HepG2 (cell line): ENCODE results near the gene DUSP2. TPM values are rescaled to one million over a fixed set of nuclear protein-coding genes. Genes with fewer than 3 reads are reported as not detected.

Source experiments
- ATAC-seq: fragments of 200-7000 bp; cut with Tn5 transposase; 3 replicates; pipeline ENCODE4 v1.9.1; 2020; ENCODE audit warnings: mild to moderate bottlenecking, moderate library complexity
- BruUV-seq: library from RNA; stranded (reverse); fragments of 400-500 nt; replicated peaks from 2 replicates; lab custom pipeline; 2021; lab: Mats Ljungman, UMichigan
- CTCF ChIA-PET: fragments of 300-600 bp; formaldehyde crosslinking; extraction: SDS; loops from one replicate; lab custom pipeline; 2021; ENCODE audit warnings: low total read pairs, inconsistent platforms, low intra/inter-chr PET ratio; lab: Yijun Ruan, JAX
- POLR2A ChIA-PET: fragments of 350-600 bp; sonication (Branson Sonifier 250); formaldehyde crosslinking; loops from one replicate; lab custom pipeline; 2020; ENCODE audit warnings: antibody characterized with exemption, inconsistent platforms; lab: Yijun Ruan, JAX
- DNase-seq: peaks from one replicate; pipeline ENCODE4 v3.0.0-alpha.2; 2015; ENCODE audit warnings: low spot score
- FAIRE-seq: peaks from 3 replicates; lab custom pipeline; 2011; peaks lifted over from hg19 to GRCh38; lab: Jason Lieb, UNC
- H2AFZ ChIP-seq: one replicate; pipeline ENCODE4 v1.6.1; 2011; ENCODE audit warnings: low read length, inconsistent platforms
- H3K27ac ChIP-seq: fragments of 300-600 bp; 3 replicates; pipeline ENCODE4 v1.8.0; 2011; ENCODE audit warnings: mixed run types, mild to moderate bottlenecking, mixed read lengths, low read length, inconsistent platforms; ENCODE audit not compliant: insufficient read depth; ENCODE audit errors: extremely low read length
- H3K27me3 ChIP-seq, 2 experiments: fragments of 200-600 bp in 1 of 2; 2 replicates in 1 of 2; 3 replicates in 1 of 2; pipeline versions ENCODE4 v1.6.0 to v1.8.0; 2011; ENCODE audit warnings: low read length in 2 of 2, mild to moderate bottlenecking in 2 of 2, moderate library complexity in 2 of 2, inconsistent platforms in 1 of 2; ENCODE audit not compliant: insufficient read depth in 2 of 2, control insufficient read depth in 1 of 2
- H3K36me3 ChIP-seq, 2 experiments: fragments of 200-600 bp in 1 of 2; replicated peaks in 1 of 2; 2 replicates in 1 of 2; 3 replicates in 1 of 2; pipeline versions ENCODE4 v1.5.1 to v1.8.0; 2011; ENCODE audit warnings: low read length in 2 of 2, inconsistent platforms in 1 of 2; ENCODE audit not compliant: insufficient read depth in 2 of 2, control insufficient read depth in 1 of 2
- H3K4me1 ChIP-seq: 2 replicates; pipeline ENCODE4 v1.5.1; 2012; ENCODE audit warnings: low read length, inconsistent platforms; ENCODE audit not compliant: insufficient read depth
- H3K4me2 ChIP-seq: 2 replicates; pipeline ENCODE4 v1.6.0; 2011; ENCODE audit warnings: low read depth, low read length, inconsistent platforms
- H3K4me3 ChIP-seq, 3 experiments: fragments of 200-600 bp in 1 of 3; sonication (generic), shearing (Covaris generic) in 1 of 3; replicated peaks in 1 of 3; 2 replicates each; pipeline ENCODE4 v1.5.1; 2011 to 2016; ENCODE audit warnings: low read length in 3 of 3, inconsistent platforms in 2 of 3, low read depth in 2 of 3, mild to moderate bottlenecking in 2 of 3, control low read depth in 1 of 3, mixed read lengths in 1 of 3; ENCODE audit not compliant: insufficient read depth in 1 of 3
- H3K79me2 ChIP-seq: one replicate; pipeline ENCODE4 v1.6.1; 2011; ENCODE audit warnings: low read length, inconsistent platforms; ENCODE audit not compliant: insufficient read depth
- H3K9ac ChIP-seq: 2 replicates; pipeline ENCODE4 v1.6.0; 2011; ENCODE audit warnings: mild to moderate bottlenecking, low read depth, low read length, inconsistent platforms; ENCODE audit not compliant: insufficient read depth
- H3K9me3 ChIP-seq: 2 replicates; pipeline ENCODE4 v1.5.1; 2012; ENCODE audit warnings: mild to moderate bottlenecking, low read length
- H4K20me1 ChIP-seq: 2 replicates; pipeline ENCODE4 v1.6.0; 2011; ENCODE audit warnings: inconsistent platforms, mild to moderate bottlenecking, low read length, moderate library complexity; ENCODE audit not compliant: insufficient read depth
- ARNTL ChIP-seq: sonication (generic); formaldehyde crosslinking; IDR thresholded peaks from 2 replicates; pipeline ENCODE4 v1.4.0; 2020; ENCODE audit warnings: mild to moderate bottlenecking, missing genetic modification reagents
- CENPT ChIP-seq: sonication (generic); formaldehyde crosslinking; IDR thresholded peaks from 2 replicates; pipeline ENCODE4 v1.8.0; 2022; ENCODE audit warnings: low read depth, mild to moderate bottlenecking, moderate library complexity, missing genetic modification reagents
- HNF4A ChIP-seq: sonication (generic); formaldehyde crosslinking; IDR thresholded peaks from 2 replicates; pipeline ENCODE4 v1.4.0; 2020; ENCODE audit warnings: missing genetic modification reagents
- KMT2A ChIP-seq: sonication (generic); formaldehyde crosslinking; IDR thresholded peaks from 2 replicates; pipeline ENCODE4 v1.4.0; 2020; ENCODE audit warnings: missing genetic modification reagents
- MTA3 ChIP-seq: sonication (generic); formaldehyde crosslinking; IDR thresholded peaks from 2 replicates; pipeline ENCODE4 v1.4.0; 2020; ENCODE audit warnings: missing genetic modification reagents
- POGZ ChIP-seq: sonication (generic); formaldehyde crosslinking; IDR thresholded peaks from 2 replicates; pipeline ENCODE4 v1.4.0; 2020; ENCODE audit warnings: mild to moderate bottlenecking, missing genetic modification reagents
- SRSF9 ChIP-seq: fragments of 200-400 bp; formaldehyde crosslinking; IDR thresholded peaks from 2 replicates; pipeline ENCODE4 v1.6.1; 2018; ENCODE audit warnings: borderline replicate concordance, mild to moderate bottlenecking, low read depth, low read length; ENCODE audit not compliant: insufficient read depth, poor library complexity, severe bottlenecking
- SRY ChIP-seq: sonication (generic); formaldehyde crosslinking; IDR thresholded peaks from 2 replicates; pipeline ENCODE4 v1.8.0; 2022; ENCODE audit warnings: mild to moderate bottlenecking, missing genetic modification reagents
- ZC3H13 ChIP-seq: sonication (generic); formaldehyde crosslinking; IDR thresholded peaks from 2 replicates; pipeline ENCODE4 v1.8.1; 2023; ENCODE audit warnings: mild to moderate bottlenecking, missing genetic modification reagents, moderate library complexity
- ZNF160 ChIP-seq: sonication (generic); formaldehyde crosslinking; IDR thresholded peaks from 2 replicates; pipeline ENCODE4 v1.8.0; 2022; ENCODE audit warnings: mild to moderate bottlenecking, inconsistent platforms, missing genetic modification reagents
- ZNF441 ChIP-seq: sonication (generic); formaldehyde crosslinking; IDR thresholded peaks from 2 replicates; pipeline ENCODE4 v1.7.0; 2021; ENCODE audit warnings: missing genetic modification reagents, borderline replicate concordance
- ZNF670 ChIP-seq: sonication (generic); formaldehyde crosslinking; IDR thresholded peaks from 2 replicates; pipeline ENCODE4 v1.8.0; 2022; ENCODE audit warnings: mild to moderate bottlenecking, missing genetic modification reagents, borderline replicate concordance
- WGBS: methylation state at CpG from one replicate; pipeline ENCODE4 v1.1.6; 2017; ENCODE audit warnings: low lambda C conversion rate; 5-methylcytosine and 5-hydroxymethylcytosine counted together
- in situ Hi-C: cut with HindIII; loops from 2 replicates; pipeline ENCODE4 v1.10.0; 2017; ENCODE audit warnings: low pct_unique_long_range_greater_than_20kb; ENCODE audit not compliant: extremely low pct_ligation_motif_present
- intact Hi-C: fragments of 100-400 bp; cut with micrococcal nuclease; formaldehyde crosslinking; loops from one replicate; pipeline ENCODE4 v1.10.0; 2022; ENCODE audit not compliant: unreplicated experiment
- polyA plus RNA-seq, 8 experiments: library from polyadenylated mRNA; depleted of rRNA in 3 of 8; stranded (reverse) in 7 of 8; unstranded in 1 of 8; fragments of >200 nt; fragmentation: Illumina TruSeq in 4 of 8; extraction: Trizol in 4 of 8; gene quantifications; 2 replicates each; pipeline versions ENCODE4 v1.2.1 to v1.2.3, GENCODE V29; 2011 to 2016; ENCODE audit warnings: low read depth in 4 of 8, missing spikeins in 1 of 8, mixed read lengths in 1 of 8; ENCODE audit not compliant: insufficient read depth in 1 of 8
- total RNA-seq, 5 experiments: library from RNA; depleted of rRNA; stranded (reverse); fragments of >200 nt; fragmentation: Illumina TruSeq; extraction: Trizol; gene quantifications; 2 replicates each; pipeline ENCODE4 v1.2.3, GENCODE V29; 2016; ENCODE audit warnings: low read depth in 1 of 5
- TF ChIP-seq, protein P1 (sequence below): sonication (generic); formaldehyde crosslinking; IDR thresholded peaks from 2 replicates; pipeline ENCODE4 v1.5.0; 2020; ENCODE audit warnings: missing genetic modification reagents
- TF ChIP-seq, protein P2 (sequence below): sonication (generic); formaldehyde crosslinking; IDR thresholded peaks from 2 replicates; pipeline ENCODE4 v1.4.0; 2020; ENCODE audit warnings: low read depth, missing genetic modification reagents
- TF ChIP-seq, protein P3 (sequence below): sonication (generic); formaldehyde crosslinking; IDR thresholded peaks from 2 replicates; pipeline ENCODE4 v1.8.1; 2023; ENCODE audit warnings: missing genetic modification reagents, mild to moderate bottlenecking, borderline replicate concordance
- TF ChIP-seq, protein P4 (sequence below): sonication (generic); formaldehyde crosslinking; IDR thresholded peaks from 2 replicates; pipeline ENCODE4 v1.4.0; 2020; ENCODE audit warnings: missing genetic modification reagents, mild to moderate bottlenecking, borderline replicate concordance

Gene DUSP2
- total and polyA plus RNA-seq, 2 of the 13 experiments (the other 11 are each of a cell fraction or from before 2014, with no cell fraction given), result not detected

DNA sequence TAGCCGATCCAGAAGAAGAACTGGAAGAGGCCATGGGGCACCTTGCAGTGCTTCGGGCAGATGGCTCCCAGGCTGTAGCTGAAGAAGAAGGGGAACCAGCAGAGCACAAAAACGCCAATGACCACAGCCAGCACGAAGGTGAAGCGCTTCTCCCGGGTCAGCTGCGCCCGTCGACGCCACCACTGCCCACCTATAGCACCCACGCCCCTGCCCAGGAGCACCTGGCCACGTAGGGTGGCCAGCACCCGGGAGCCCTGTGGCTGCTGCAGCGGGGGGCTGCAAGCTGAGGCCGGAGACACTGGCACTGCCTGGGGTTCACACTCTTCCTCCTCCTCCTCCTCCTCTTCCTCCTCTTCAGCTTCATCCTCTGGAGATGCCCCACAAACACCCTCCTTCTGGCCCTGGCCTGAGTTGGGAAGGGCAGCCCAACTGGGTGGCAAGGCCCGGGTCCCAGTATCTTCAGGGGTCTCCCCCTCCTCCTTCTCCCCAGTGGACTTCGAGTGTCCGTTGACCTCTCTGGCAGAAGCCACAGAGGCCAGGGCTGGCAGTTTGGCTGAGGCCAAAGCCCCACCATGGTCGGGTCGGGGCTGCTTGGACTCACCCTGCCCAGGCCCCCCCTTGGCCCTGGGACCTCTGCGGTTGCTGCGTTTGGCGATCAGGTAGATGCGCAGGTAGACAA is 30.2 kb downstream of the DUSP2 start:
- Histone ChIP-seq H3K79me2 (no peaks in the 10 kb centered on the region), H3K9ac (no peak overlapping the region), H3K27ac (no peak overlapping the region), H3K4me2 (no peak overlapping the region), H4K20me1 (no peaks in the 10 kb centered on the region), H3K4me3 (no peak overlapping the region), H3K36me3 (no peaks in the 10 kb centered on the region), H3K27me3 (peaks cover 22 to 51% of the 10 kb centered on the region in 2 experiments; a peak in 4 of 5 replicates), H2AFZ (no peak overlapping the region), H3K4me1 (0 out of 2 replicates have a peak, but pooled peaks cover 5% of the 10 kb centered on the region), H3K9me3 (no peaks in the 10 kb centered on the region)
- intact Hi-C loops, result loop anchor here (10.0 kb wide), 2 partner anchors 50 to 90 kb away; no protein-coding TSS in a partner anchor
- FAIRE-seq (no peak), ATAC-seq (no peak), DNase-seq (no peak)
- POLR2A ChIA-PET, result no interaction called here
- in situ Hi-C loops, result loop anchor here (25.0 kb wide), 2 partner anchors 103 to 278 kb away; no protein-coding TSS in a partner anchor
- BruUV-seq, result no TSS peak
- WGBS, result 68% methylated on average over 21 of the region's 24 CpGs
- CTCF ChIA-PET, result no interaction called here
- no peak for TF ChIP-seq POGZ (CRISPR knock-in tag)
- no peak for TF ChIP-seq SRY
- TF ChIP-seq, protein P1, sequence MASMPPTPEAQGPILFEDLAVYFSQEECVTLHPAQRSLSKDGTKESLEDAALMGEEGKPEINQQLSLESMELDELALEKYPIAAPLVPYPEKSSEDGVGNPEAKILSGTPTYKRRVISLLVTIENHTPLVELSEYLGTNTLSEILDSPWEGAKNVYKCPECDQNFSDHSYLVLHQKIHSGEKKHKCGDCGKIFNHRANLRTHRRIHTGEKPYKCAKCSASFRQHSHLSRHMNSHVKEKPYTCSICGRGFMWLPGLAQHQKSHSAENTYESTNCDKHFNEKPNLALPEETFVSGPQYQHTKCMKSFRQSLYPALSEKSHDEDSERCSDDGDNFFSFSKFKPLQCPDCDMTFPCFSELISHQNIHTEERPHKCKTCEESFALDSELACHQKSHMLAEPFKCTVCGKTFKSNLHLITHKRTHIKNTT (CRISPR knock-in tag), result no peak
- TF ChIP-seq ZNF670 (CRISPR knock-in tag), result no peak
- no peak for TF ChIP-seq ZNF160 (CRISPR knock-in tag)
- TF ChIP-seq, protein P2, sequence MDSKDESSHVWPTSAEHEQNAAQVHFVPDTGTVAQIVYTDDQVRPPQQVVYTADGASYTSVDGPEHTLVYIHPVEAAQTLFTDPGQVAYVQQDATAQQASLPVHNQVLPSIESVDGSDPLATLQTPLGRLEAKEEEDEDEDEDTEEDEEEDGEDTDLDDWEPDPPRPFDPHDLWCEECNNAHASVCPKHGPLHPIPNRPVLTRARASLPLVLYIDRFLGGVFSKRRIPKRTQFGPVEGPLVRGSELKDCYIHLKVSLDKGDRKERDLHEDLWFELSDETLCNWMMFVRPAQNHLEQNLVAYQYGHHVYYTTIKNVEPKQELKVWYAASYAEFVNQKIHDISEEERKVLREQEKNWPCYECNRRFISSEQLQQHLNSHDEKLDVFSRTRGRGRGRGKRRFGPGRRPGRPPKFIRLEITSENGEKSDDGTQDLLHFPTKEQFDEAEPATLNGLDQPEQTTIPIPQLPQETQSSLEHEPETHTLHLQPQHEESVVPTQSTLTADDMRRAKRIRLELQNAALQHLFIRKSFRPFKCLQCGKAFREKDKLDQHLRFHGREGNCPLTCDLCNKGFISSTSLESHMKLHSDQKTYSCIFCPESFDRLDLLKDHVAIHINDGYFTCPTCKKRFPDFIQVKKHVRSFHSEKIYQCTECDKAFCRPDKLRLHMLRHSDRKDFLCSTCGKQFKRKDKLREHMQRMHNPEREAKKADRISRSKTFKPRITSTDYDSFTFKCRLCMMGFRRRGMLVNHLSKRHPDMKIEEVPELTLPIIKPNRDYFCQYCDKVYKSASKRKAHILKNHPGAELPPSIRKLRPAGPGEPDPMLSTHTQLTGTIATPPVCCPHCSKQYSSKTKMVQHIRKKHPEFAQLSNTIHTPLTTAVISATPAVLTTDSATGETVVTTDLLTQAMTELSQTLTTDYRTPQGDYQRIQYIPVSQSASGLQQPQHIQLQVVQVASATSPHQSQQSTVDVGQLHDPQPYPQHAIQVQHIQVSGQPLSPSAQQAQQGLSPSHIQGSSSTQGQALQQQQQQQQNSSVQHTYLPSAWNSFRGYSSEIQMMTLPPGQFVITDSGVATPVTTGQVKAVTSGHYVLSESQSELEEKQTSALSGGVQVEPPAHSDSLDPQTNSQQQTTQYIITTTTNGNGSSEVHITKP (CRISPR knock-in tag), result no peak
- no peak for TF ChIP-seq KMT2A
- no peak for TF ChIP-seq ZNF441 (CRISPR knock-in tag)
- no peak for TF ChIP-seq CENPT (CRISPR knock-in tag)
- TF ChIP-seq, protein P3, sequence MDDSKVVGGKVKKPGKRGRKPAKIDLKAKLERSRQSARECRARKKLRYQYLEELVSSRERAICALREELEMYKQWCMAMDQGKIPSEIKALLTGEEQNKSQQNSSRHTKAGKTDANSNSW, result no peak
- TF ChIP-seq SRSF9, result no peak
- no peak for TF ChIP-seq ZC3H13
- TF ChIP-seq HNF4A (CRISPR knock-in tag), result no peak
- TF ChIP-seq ARNTL (CRISPR knock-in tag), result no peak
- no peak for TF ChIP-seq MTA3 (CRISPR knock-in tag)
- TF ChIP-seq, protein P4, sequence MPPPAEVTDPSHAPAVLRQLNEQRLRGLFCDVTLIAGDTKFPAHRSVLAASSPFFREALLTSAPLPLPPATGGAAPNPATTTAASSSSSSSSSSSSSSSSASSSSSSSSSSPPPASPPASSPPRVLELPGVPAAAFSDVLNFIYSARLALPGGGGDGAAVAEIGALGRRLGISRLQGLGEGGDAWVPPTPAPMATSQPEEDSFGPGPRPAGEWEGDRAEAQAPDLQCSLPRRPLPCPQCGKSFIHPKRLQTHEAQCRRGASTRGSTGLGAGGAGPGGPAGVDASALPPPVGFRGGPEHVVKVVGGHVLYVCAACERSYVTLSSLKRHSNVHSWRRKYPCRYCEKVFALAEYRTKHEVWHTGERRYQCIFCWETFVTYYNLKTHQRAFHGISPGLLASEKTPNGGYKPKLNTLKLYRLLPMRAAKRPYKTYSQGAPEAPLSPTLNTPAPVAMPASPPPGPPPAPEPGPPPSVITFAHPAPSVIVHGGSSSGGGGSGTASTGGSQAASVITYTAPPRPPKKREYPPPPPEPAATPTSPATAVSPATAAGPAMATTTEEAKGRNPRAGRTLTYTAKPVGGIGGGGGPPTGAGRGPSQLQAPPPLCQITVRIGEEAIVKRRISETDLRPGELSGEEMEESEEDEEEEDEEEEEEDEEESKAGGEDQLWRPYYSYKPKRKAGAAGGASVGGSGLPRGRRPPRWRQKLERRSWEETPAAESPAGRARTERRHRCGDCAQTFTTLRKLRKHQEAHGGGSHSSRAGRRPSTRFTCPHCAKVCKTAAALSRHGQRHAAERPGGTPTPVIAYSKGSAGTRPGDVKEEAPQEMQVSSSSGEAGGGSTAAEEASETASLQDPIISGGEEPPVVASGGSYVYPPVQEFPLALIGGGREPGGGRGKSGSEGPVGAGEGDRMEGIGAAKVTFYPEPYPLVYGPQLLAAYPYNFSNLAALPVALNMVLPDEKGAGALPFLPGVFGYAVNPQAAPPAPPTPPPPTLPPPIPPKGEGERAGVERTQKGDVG (CRISPR knock-in tag), result no peak
